Mesenchymal stem cell (in vitro differentiated cells and primary cell): ENCODE results near the gene KCNK17.

ENCODE experiments used
- DNase-seq: peaks from one replicate; pipeline ENCODE4 v3.0.0-alpha.2; 2013
- H2AFZ ChIP-seq: one replicate; pipeline ENCODE4 v1.6.1; 2013; ENCODE audit warnings: low read depth, mild to moderate bottlenecking, control low read depth, inconsistent platforms, low read length, moderate library complexity
- H2AK5ac ChIP-seq: 2 replicates; pipeline ENCODE4 v1.6.1; 2013; ENCODE audit warnings: low read length, moderate library complexity, mild to moderate bottlenecking, inconsistent platforms; ENCODE audit not compliant: severe bottlenecking
- H2BK120ac ChIP-seq: one replicate; pipeline ENCODE4 v1.6.1; 2013; ENCODE audit warnings: low read depth, mild to moderate bottlenecking, inconsistent platforms, low read length, moderate library complexity
- H2BK12ac ChIP-seq, 2 experiments: one replicate each; pipeline ENCODE4 v1.6.1; 2013; ENCODE audit warnings: inconsistent platforms in 2 of 2, low read length in 2 of 2, mild to moderate bottlenecking in 2 of 2, moderate library complexity in 2 of 2, control low read depth in 1 of 2
- H2BK15ac ChIP-seq: one replicate; pipeline ENCODE4 v1.6.1; 2013; ENCODE audit warnings: mild to moderate bottlenecking, low read depth, inconsistent platforms; ENCODE audit not compliant: poor library complexity, severe bottlenecking
- H2BK5ac ChIP-seq: 2 replicates; pipeline ENCODE4 v1.6.1; 2013; ENCODE audit warnings: low read depth, mild to moderate bottlenecking, low read length, control low read depth, inconsistent platforms; ENCODE audit not compliant: poor library complexity, severe bottlenecking
- H3K14ac ChIP-seq, 2 experiments: one replicate each; pipeline ENCODE4 v1.6.1; 2013; ENCODE audit warnings: inconsistent platforms in 2 of 2, low read length in 2 of 2, control low read depth in 1 of 2, mild to moderate bottlenecking in 1 of 2, moderate library complexity in 1 of 2
- H3K18ac ChIP-seq, 2 experiments: one replicate each; pipeline ENCODE4 v1.6.1; 2013; ENCODE audit warnings: inconsistent platforms in 2 of 2, low read length in 2 of 2, control low read depth in 1 of 2, low read depth in 1 of 2, mild to moderate bottlenecking in 1 of 2
- H3K23ac ChIP-seq, 2 experiments: one replicate each; pipeline ENCODE4 v1.6.1; 2013; ENCODE audit warnings: inconsistent platforms in 2 of 2, low read length in 2 of 2, mild to moderate bottlenecking in 2 of 2, moderate library complexity in 2 of 2, control low read depth in 1 of 2
- H3K27ac ChIP-seq: 2 replicates; pipeline ENCODE4 v1.5.1; 2013; ENCODE audit warnings: mild to moderate bottlenecking, moderate library complexity, low read length, control low read depth, inconsistent platforms; ENCODE audit not compliant: poor library complexity, severe bottlenecking
- H3K27me3 ChIP-seq, 2 experiments: 2 replicates each; pipeline versions ENCODE4 v1.6.1 to v1.7.0; 2013; ENCODE audit warnings: low read length in 2 of 2, mild to moderate bottlenecking in 2 of 2, moderate library complexity in 2 of 2, control low read depth in 1 of 2, inconsistent platforms in 1 of 2; ENCODE audit not compliant: control insufficient read depth in 1 of 2, insufficient read depth in 1 of 2
- H3K36me3 ChIP-seq, 2 experiments: 2 replicates each; pipeline versions ENCODE4 v1.6.1 to v1.7.0; 2013; ENCODE audit warnings: low read length in 2 of 2, control low read depth in 1 of 2, inconsistent platforms in 1 of 2, low read depth in 1 of 2, mild to moderate bottlenecking in 1 of 2; ENCODE audit not compliant: insufficient read depth in 2 of 2, control insufficient read depth in 1 of 2
- H3K4ac ChIP-seq, 2 experiments: one replicate each; pipeline ENCODE4 v1.6.1; 2013; ENCODE audit warnings: inconsistent platforms in 2 of 2, low read length in 2 of 2, mild to moderate bottlenecking in 2 of 2, moderate library complexity in 2 of 2, control low read depth in 1 of 2, low read depth in 1 of 2
- H3K4me1 ChIP-seq: 2 replicates; pipeline ENCODE4 v1.6.1; 2013; ENCODE audit warnings: low read depth, low read length, control low read depth; ENCODE audit not compliant: control insufficient read depth, insufficient read depth
- H3K4me2 ChIP-seq: 2 replicates; pipeline ENCODE4 v1.6.1; 2013; ENCODE audit warnings: low read length, mild to moderate bottlenecking, inconsistent platforms; ENCODE audit not compliant: poor library complexity, severe bottlenecking
- H3K4me3 ChIP-seq, 2 experiments: 2 replicates each; pipeline versions ENCODE4 v1.5.1 to v1.7.0; 2013; ENCODE audit warnings: low read length in 2 of 2, mild to moderate bottlenecking in 2 of 2, control low read depth in 1 of 2, low read depth in 1 of 2; ENCODE audit not compliant: insufficient read depth in 1 of 2
- H3K79me1 ChIP-seq: replicated peaks from 2 replicates; pipeline ENCODE4 v1.6.1; 2013; ENCODE audit warnings: mild to moderate bottlenecking, control low read depth, low read length, inconsistent platforms; ENCODE audit not compliant: poor library complexity, severe bottlenecking
- H3K9ac ChIP-seq: 2 replicates; pipeline ENCODE4 v1.7.0; 2013; ENCODE audit warnings: mild to moderate bottlenecking, low read length, moderate library complexity
- H3K9me3 ChIP-seq: 2 replicates; pipeline ENCODE4 v1.7.0; 2013; ENCODE audit warnings: mild to moderate bottlenecking, low read length; ENCODE audit not compliant: control insufficient read depth
- H4K8ac ChIP-seq: one replicate; pipeline ENCODE4 v1.6.1; 2013; ENCODE audit warnings: inconsistent platforms, mild to moderate bottlenecking, low read length, moderate library complexity
- H4K91ac ChIP-seq: one replicate; pipeline ENCODE4 v1.6.1; 2013; ENCODE audit warnings: mild to moderate bottlenecking, low read length, inconsistent platforms
- WGBS: methylation state at CpG from one replicate; pipeline ENCODE4 v1.1.7; 2013; ENCODE audit warnings: mixed read lengths; 5-methylcytosine and 5-hydroxymethylcytosine counted together

KCNK17 gene

GRCh38 chr6:39281312-39281980 lies 32.8 kb downstream of the KCNK17 start:
- Histone ChIP-seq H2BK120ac (no peak overlapping the region), H3K9ac (no peak overlapping the region), H3K4me2 (no peak overlapping the region), H3K14ac (no peak overlapping the region), H3K27ac (no peak overlapping the region), H2AK5ac (no peak overlapping the region), H3K18ac (no peak overlapping the region), H3K36me3 (no peaks in the 10 kb centered on the region), H4K8ac (no peak overlapping the region), H2BK5ac (no peak overlapping the region), H3K79me1 (no peaks in the 10 kb centered on the region), H3K4me1 (peaks cover 1% of the 10 kb centered on the region), H3K4me3 (no peak overlapping the region), H3K9me3 (no peaks in the 10 kb centered on the region), H4K91ac (no peak overlapping the region), H2AFZ (no peak overlapping the region), H2BK12ac (no peak overlapping the region), H3K27me3 (peaks cover 6 to 8% of the 10 kb centered on the region in 2 experiments), H2BK15ac (no peak overlapping the region), H3K4ac (no peak overlapping the region), H3K23ac (no peak overlapping the region)
- 83% methylated on average over 11 of the region's 11 CpGs for WGBS
- no peak for DNase-seq

GRCh38 chr6:39280247-39280731 lies 33.9 kb downstream of the KCNK17 start:
- no peaks in the 10 kb centered on the region for H3K36me3 ChIP-seq
- peak overlapping the region; percentile 33 for H3K9ac ChIP-seq
- H2BK15ac ChIP-seq: no peak overlapping the region
- H3K4ac ChIP-seq: no peak overlapping the region
- H3K18ac ChIP-seq: no peak overlapping the region
- no peak overlapping the region for H3K14ac ChIP-seq
- DNase-seq: no peak
- no peak overlapping the region for H3K27ac ChIP-seq
- WGBS: 62% methylated on average over 8 of the region's 8 CpGs
- no peak overlapping the region for H4K8ac ChIP-seq
- no peak overlapping the region for H2AK5ac ChIP-seq
- no peak overlapping the region for H2AFZ ChIP-seq
- H2BK5ac ChIP-seq: no peak overlapping the region
- H2BK12ac ChIP-seq: no peak overlapping the region
- H3K27me3 ChIP-seq: peaks cover 6 to 8% of the 10 kb centered on the region in 2 experiments
- H3K4me2 ChIP-seq: no peak overlapping the region
- H3K79me1 ChIP-seq: no peaks in the 10 kb centered on the region
- H3K4me3 ChIP-seq: no peak overlapping the region
- no peak overlapping the region for H4K91ac ChIP-seq
- H3K4me1 ChIP-seq: peaks cover 1% of the 10 kb centered on the region
- H2BK120ac ChIP-seq: no peak overlapping the region
- no peak overlapping the region for H3K23ac ChIP-seq
- no peaks in the 10 kb centered on the region for H3K9me3 ChIP-seq

- no peak overlapping the region for H2BK120ac ChIP-seq
- H3K9me3 ChIP-seq: no peaks in the 10 kb centered on the region
- H2BK15ac ChIP-seq: no peak overlapping the region
- no peak overlapping the region for H3K4me3 ChIP-seq
- no peak for DNase-seq
- H3K18ac ChIP-seq: no peak overlapping the region
- no peak overlapping the region for H2AFZ ChIP-seq
- WGBS: 94% methylated on average over 6 of the region's 6 CpGs
- H3K14ac ChIP-seq: no peak overlapping the region
- H4K8ac ChIP-seq: no peak overlapping the region
- no peaks in the 10 kb centered on the region for H3K79me1 ChIP-seq
- no peak overlapping the region for H4K91ac ChIP-seq
- no peak overlapping the region for H2AK5ac ChIP-seq
- no peak overlapping the region for H3K4ac ChIP-seq
- H2BK5ac ChIP-seq: no peak overlapping the region
- no peak overlapping the region for H3K27ac ChIP-seq
- H3K4me2 ChIP-seq: no peak overlapping the region
- H3K4me1 ChIP-seq: peaks cover 1% of the 10 kb centered on the region
- H3K9ac ChIP-seq: no peak overlapping the region
- H3K27me3 ChIP-seq: peaks cover 6 to 8% of the 10 kb centered on the region in 2 experiments
- no peaks in the 10 kb centered on the region for H3K36me3 ChIP-seq
- no peak overlapping the region for H2BK12ac ChIP-seq
- no peak overlapping the region for H3K23ac ChIP-seq
These were observed 34.7 kb downstream of the KCNK17 start for GRCh38 chr6:39279539-39279938.

- no peaks in the 10 kb centered on the region for H3K9me3 ChIP-seq
- H4K91ac ChIP-seq: no peak overlapping the region
- H2BK12ac ChIP-seq: no peak overlapping the region
- no peak overlapping the region for H3K4me3 ChIP-seq
- H3K27me3 ChIP-seq: peaks cover 0 to 6% of the 10 kb centered on the region in 2 experiments
- no peak overlapping the region for H3K27ac ChIP-seq
- H2BK15ac ChIP-seq: no peak overlapping the region
- H2AK5ac ChIP-seq: no peak overlapping the region
- no peak overlapping the region for H2BK5ac ChIP-seq
- H2BK120ac ChIP-seq: no peak overlapping the region
- H3K4me2 ChIP-seq: no peak overlapping the region
- no peak overlapping the region for H4K8ac ChIP-seq
- peaks cover 1% of the 10 kb centered on the region for H3K4me1 ChIP-seq
- H3K23ac ChIP-seq: no peak overlapping the region
- H3K36me3 ChIP-seq: no peaks in the 10 kb centered on the region
- H3K4ac ChIP-seq: no peak overlapping the region
- H3K9ac ChIP-seq: no peak overlapping the region
- WGBS: 100% methylated on average over 2 of the region's 3 CpGs
- no peak for DNase-seq
- no peak overlapping the region for H2AFZ ChIP-seq
- H3K79me1 ChIP-seq: no peaks in the 10 kb centered on the region
- H3K18ac ChIP-seq: no peak overlapping the region
- no peak overlapping the region for H3K14ac ChIP-seq
These were observed 37.7 kb downstream of the KCNK17 start for GRCh38 chr6:39276379-39276995.
